Measurements from ENCODE around the gene COL4A5.

The COL4A5 gene

GRCh38 chrX:108438110-108438623, 1.5 kb upstream of the COL4A5 start, which contains the start of gene COL4A6 (continued):
- TF ChIP-seq ZNF274 (IDR thresholded peaks at IDR 0.05; ENCODE audit: low read length) (no peak), ZNF274 (tag by site-specific recombination; IDR thresholded peaks at IDR 0.05; ENCODE audit: borderline replicate concordance) (no peak), ZNF324 (tag by site-specific recombination; IDR thresholded peaks at IDR 0.05) (no peak), ZNF488 (tag by site-specific recombination; IDR thresholded peaks at IDR 0.05) (no peak), HOXA7 (CRISPR knock-in tag; IDR thresholded peaks at IDR 0.05; ENCODE audit: borderline replicate concordance) (no peak), ZNF398 (tag by site-specific recombination; IDR thresholded peaks at IDR 0.05) (no peak), ZNF362 (tag by site-specific recombination; IDR thresholded peaks at IDR 0.05) (no peak), ZNF155 (tag by site-specific recombination; IDR thresholded peaks at IDR 0.05) (no peak), ZFP41 (tag by site-specific recombination; IDR thresholded peaks at IDR 0.05; ENCODE audit: borderline replicate concordance) (no peak), ZNF513 (tag by site-specific recombination; IDR thresholded peaks at IDR 0.05) (no peak), ZNF18 (tag by site-specific recombination; IDR thresholded peaks at IDR 0.05) (no peak), ZNF202 (tag by site-specific recombination; IDR thresholded peaks at IDR 0.05; ENCODE audit: borderline replicate concordance) (no peak), ZBTB44 (tag by site-specific recombination; IDR thresholded peaks at IDR 0.05) (no peak; the same call in 1 of the 2 replicates), ZNF350 (tag by site-specific recombination; IDR thresholded peaks at IDR 0.05) (no peak), PRDM10 (tag by site-specific recombination; IDR thresholded peaks at IDR 0.05) (peak; percentile 74; the same call in 1 of the 2 replicates), ZNF37A (tag by site-specific recombination; IDR thresholded peaks at IDR 0.05) (no peak), PBX3 (CRISPR knock-in tag; IDR thresholded peaks at IDR 0.05) (peak; percentile 48; the same call in 1 of the 2 replicates), ZNF561 (tag by site-specific recombination; IDR thresholded peaks at IDR 0.05; ENCODE audit: borderline replicate concordance) (no peak), ZNF768 (tag by site-specific recombination; IDR thresholded peaks at IDR 0.05) (no peak), SETDB1 (IDR thresholded peaks at IDR 0.05; ENCODE audit: insufficient read length, low read length) (no peak), ZBTB17 (tag by site-specific recombination; IDR thresholded peaks at IDR 0.05) (peak; percentile 74), ZNF239 (tag by site-specific recombination; IDR thresholded peaks at IDR 0.05) (no peak)
